NCI-H2029 treated with DMSO at 0.1 percent for 48 hours (cell line): ENCODE data around the gene SPA17.

ENCODE experiments used
- DNase-seq: peaks from one replicate; lab custom pipeline; 2025; lab: John Stamatoyannopoulos, UW

SPA17 gene

DNA sequence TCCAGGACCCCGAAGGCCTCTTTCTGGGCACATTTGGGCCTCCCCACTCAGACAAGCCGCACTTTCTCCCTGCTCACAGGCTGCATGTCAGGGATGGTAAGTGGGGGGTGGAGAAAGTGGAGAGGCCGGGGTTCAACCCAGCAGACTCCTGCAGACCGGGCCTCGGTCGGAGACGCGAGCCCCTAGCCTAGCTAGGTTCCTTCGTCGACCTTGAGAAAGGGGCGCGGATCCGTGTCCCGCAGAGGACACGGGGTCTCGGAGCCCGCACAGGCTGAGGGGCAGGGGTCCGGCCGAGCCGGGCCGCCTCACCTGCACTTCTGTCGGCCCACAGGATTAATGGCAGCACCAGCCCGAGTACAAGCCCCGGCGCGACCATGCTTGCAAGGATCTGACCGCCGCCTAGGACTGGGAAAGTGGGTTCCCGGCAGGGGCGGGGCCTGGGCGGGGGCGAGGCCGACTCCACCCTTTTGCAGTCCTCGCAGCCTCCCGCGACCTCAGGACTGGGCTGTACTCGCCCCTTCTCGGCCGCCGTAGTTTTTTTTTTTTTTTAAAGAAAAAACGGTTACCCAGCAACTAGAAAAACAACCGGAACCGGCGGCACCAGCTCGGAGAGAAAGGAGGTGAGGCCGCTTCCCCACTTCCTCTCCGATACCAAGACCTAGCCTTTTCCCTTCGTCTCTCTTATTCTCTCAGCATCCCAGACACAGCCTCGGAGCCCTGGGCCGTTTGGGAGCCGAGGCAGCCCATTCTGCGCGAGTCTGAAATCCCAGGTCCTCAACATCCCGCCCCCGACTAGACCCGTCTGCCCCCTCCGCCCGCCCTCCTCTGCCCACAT, at the start of gene SPA17, which contains the start of gene SIAE:
SPA17 (plus strand) TSS at position 572 of the 835 bp plus-strand sequence. CDS start 1,361 bp downstream, outside the sequence.
SIAE (minus strand) TSS at position 407 of the 835 bp plus-strand sequence; CDS start at position 376, 31 bp downstream.
- peak; percentile 32 for DNase-seq

DNA sequence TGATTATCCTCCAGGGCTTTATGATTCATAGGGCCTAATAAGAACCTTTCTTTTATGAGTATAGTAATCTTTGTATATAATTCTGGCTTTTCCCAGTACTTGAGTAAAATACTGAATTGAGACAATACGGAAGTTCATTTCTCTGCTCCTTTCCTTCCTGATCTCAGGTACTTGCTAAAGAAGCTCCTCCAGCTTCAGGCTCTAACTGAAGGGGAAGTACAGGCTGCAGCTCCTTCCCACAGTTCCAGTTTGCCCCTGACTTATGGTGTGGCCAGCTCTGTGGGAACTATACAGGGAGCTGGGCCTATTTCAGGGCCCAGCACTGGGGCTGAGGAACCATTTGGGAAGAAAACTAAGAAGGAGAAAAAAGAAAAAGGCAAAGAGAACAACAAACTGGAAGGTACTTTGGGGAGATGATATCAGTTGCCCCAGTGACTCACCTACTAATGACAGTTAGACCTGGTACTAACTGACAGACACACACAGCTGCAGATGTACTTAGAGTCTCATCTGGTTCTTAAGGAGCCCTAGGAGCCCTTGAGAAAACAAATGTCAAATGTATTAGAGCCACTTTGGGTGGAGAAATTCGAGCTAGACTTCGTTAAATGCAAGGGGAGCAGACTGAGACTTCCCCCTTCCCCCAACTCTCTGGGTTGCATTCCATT, 48.1 kb upstream of the SPA17 start:
- no peak for DNase-seq

DNA sequence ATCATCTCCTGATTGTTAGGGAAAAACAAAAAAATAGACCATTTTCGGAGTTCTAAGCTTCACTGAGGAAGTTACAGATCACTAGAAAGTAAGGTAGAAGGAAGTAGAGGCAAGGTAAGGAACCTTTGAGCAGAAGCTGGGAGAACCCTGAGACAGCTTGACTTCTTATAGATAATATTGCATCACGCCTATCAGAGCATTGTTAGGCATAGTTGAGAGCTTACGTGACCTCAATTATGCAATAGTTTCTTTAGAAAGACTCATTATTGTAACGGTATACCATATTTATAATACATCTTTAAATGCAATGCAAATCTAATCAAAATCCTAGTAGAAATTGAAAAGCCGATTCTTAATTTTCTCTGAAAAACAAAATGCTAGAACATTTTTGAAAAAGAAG, 46.2 kb upstream of the SPA17 start:
- no peak for DNase-seq

DNA sequence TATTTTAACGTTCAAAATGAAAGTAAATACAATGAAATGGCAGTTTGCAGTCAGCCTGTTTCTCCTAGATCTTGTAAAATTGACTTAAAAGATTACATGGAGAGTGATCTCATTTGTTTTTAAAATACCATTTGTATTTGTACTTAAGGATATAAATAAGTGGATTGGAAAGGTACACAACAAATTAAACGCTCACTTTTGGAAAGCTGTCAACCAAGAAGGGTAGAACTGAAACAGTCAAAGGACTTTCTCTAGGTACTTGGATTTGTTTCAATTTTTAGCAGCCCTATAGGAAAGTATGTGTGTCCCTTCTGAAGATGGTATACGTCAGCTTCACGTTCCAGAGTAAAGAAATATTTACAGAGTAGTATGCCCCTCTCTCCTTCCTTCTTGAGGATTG, 43.7 kb upstream of the SPA17 start:
- DNase-seq: no peak

- no peak for DNase-seq
These were observed 40.3 kb upstream of the SPA17 start for GRCh38 chr11:124633355-124633754.

GRCh38 chr11:124635932-124636331, 37.8 kb upstream of the SPA17 start:
- no peak for DNase-seq

DNA sequence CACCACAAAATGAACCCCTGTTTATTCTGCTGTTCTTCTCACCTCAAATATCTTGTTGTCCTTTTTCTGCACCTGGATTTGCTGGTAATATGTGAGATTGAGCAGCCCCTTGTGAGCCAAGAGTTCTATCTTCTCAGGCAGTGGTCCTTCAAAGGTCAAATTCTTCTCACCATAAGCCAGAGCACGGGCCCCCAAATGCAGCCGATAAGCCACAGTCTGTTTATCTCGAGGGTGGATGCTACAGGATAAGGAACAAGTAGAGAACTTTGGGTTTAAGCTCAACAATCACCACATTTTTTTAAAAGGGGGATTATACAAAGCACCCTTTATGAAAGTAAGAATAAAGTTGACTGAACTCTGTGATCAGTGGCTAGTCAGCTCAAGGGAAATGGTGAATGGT, 35.2 kb upstream of the SPA17 start:
- DNase-seq: no peak

- no peak for DNase-seq
These were observed 34.5 kb upstream of the SPA17 start for GRCh38 chr11:124639186-124639585.

DNA sequence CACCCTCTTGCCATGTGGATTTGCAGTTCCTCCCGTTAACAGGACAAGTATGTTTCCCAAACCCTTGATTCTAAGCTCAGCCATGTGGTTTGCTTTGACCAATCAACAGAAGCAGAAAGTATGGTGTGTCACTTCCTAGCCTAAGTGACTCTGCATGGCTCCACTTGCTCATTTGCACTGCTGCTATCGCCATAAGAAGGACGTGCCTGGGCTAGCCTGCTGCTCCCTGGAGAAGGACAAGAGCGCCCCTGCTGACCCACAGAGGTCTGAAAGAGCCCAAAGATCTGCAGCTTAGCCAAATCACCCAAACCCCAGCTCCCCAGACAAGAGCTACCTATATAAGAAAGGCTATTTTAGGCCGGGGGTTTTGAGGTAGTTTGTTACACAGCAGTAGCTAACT, 33.0 kb upstream of the SPA17 start:
- DNase-seq: no peak

DNA sequence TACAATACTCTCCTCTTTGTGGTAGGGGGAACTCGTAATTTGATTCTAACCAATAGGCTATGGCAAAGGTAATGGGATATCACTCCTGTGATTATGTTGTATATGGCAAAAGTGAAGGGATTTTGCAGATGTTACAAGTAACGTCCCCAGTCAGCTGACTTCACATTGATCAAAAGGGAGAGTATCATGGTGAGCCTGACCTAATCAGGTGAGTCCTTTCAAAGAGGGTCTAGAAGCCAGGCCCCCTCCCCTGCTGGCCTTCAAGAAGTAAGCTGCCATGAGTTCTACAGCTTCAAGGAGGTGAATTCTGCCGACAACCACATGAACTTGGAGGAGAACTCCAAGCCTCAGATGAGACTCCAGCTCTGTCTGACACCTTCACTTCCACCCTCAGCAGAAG, 31.1 kb upstream of the SPA17 start:
- DNase-seq: no peak

DNA sequence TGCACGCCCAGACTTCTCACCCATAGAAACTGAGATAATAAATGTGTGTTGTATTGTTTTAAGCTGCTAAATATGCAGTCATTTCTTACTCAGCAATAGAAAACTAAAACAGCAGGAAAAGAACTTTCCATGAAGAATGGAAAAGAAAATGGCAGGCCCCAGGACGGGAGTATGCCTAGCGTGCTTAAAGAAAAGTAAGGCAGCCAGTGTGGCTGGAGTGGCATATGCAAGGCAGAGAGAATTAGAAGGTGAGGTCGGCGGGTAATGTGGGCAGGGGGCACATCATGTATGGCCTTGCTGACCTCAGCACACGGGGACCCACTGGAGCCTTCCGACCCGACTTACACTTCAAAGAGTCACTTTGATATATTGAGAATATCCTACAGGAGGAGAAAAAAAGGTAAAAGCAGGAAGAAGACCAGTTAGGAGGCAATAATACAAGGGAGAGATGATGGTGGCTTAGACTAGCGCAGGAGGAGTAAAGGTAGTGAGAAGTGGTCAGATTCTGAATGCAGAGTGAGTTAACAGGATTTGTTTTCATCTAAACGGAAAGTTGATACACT, 30.6 kb upstream of the SPA17 start:
- DNase-seq: no peak

- DNase-seq: no peak
These were observed 29.9 kb upstream of the SPA17 start for GRCh38 chr11:124643605-124644425.

DNA sequence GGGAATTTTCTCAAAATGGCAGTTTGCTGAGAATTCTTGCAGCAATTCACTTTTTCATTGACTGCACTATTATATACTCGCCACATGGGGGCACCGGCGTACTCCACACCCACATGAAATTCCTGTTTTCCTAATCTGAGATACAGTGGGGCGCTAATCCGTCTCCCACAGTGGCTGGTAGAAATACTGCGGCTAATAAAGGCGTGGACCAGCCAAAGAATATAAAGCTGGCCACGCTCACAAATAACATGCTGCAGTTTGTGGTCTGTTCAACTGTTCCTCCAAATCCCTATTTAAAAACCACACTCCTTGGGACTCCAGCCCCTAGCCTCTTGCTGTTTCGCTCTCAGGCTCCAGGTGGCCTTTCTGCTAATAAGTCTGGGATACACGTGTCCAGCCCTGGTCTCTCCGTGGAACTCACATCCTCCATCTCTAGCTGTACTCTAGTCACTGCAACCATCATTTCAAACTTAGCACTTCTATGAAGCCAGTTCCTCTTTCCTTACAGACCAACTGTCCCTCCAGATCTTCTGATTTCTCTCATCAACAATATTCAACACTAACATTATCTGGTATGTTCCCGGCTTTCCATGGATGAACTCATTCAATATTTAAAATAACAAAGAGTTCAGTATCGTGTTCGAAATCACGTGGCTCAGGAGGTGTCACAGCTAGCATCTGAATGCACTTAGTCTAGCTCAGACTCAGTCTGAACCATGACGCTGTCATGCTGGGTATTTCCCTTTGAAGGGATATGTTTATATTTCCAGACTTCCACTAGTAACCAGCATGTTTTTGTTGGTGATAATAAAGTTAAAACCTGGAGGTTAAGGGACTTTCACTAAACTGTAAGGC, 29.1 kb upstream of the SPA17 start:
- DNase-seq: peak; percentile 20

DNA sequence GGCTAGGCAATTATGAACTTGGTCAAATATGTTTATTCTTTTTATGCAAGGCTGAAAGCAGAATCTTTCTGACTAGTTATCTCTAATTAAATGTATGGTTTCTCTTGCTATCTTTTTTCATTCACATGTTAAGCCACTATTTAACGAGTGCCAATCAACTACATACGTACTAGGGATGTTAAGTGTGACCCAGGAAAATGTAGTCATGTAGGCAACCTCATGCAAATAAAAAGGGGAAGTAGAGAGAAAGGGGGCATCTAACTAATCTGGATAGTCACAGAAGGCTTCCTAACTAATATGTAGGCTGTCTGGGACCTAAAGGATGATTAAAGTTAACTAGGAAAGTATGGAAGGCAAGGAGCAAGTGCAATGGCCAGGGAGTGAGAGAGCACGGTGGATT, 27.6 kb upstream of the SPA17 start:
- DNase-seq: no peak

DNA sequence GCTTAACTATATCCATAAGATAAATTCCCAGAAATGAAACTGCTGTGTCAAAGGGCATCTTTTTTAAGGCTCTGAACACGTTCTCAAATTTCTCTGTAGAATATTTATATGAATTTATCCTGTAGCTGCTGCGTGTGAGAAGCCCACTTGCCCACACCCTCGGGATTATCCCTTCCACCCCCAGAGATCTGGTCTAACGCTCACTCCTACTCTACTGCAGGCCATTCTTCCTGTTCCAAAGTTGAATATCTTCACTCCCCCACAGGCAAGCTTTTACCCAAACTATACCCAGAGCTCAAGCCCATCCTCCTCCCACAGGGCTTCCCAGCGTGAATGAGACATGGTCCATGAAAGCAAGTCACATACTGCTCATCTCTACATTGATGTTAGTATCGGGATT, 25.1 kb upstream of the SPA17 start:
- DNase-seq: no peak

- DNase-seq: no peak
These were observed 16.7 kb upstream of the SPA17 start for GRCh38 chr11:124656774-124657630.

DNA sequence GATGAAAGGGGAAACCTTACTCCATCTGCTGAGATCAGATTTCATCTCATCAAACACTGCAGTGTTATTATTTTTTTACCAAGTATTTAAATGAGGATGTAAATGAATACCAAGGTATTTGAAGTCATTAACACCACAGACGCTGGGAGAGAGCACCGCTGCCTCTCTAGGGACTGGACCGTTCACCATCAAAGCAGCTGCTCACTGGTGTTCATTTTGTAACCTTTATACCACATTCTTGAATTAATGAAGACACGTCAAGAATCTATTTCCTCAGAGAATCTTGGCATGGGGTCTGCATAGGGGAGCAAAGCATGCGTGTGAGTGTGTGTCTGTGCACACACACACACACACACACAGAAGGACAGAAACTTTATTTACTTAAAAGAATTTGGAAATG, 15.8 kb upstream of the SPA17 start:
- DNase-seq: no peak

DNA sequence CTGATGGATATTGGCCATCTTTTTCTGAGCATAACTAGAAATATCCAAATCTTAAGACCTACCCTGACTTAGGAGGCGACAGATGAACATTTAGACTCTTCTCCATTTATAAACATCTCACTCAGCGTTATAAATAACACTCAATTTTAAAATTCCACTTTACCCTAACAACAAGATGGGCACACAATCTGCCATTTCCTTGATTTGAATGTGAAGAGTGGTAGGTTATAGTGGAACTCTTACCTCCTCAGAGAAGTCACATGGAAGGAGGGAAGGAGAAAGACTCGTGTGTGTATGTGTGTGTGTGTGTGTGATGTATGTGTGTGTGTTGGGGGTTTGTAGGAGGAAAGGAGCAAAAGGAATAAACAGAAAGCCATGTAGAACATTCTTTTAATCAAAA, 15.2 kb upstream of the SPA17 start:
- DNase-seq: no peak

DNA sequence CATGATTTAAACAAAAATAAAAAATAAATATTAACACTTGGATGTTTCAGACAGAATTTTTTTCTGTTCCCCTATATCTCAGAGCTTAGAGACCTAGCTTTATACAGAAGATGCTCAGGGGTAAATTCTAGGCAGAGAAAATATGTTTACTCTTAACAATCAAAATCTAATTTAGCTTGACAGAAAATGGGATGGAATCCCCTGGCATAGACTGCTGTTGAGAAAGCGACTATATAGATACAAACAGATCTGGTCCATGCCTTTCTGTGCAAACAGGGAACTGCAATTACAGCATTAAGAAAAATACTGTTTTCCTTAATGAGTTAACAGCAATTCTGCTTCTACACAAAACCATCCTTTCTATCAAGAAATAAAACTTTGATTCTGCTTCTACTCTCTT, 14.7 kb upstream of the SPA17 start:
- DNase-seq: no peak

DNA sequence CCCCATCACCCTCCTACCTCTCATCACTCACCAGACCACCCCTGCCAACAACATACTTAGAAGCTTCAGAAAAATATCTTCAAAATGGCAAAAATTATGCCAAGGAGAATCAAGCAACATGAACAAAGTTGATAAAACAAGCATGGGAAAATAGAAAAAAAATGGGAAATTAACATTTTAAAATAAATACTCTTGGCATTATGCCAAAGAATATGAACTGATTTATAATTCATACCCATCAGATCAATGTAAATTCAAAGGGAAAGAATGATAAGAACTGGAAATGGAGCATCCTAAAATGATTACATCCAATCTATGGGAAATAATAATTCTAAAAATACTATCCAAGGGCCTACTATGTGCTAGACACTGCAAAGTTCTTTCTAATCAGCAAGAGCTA, 12.2 kb upstream of the SPA17 start:
- no peak for DNase-seq
